ENCODE data around the gene MBNL1.

Gene MBNL1

DNA sequence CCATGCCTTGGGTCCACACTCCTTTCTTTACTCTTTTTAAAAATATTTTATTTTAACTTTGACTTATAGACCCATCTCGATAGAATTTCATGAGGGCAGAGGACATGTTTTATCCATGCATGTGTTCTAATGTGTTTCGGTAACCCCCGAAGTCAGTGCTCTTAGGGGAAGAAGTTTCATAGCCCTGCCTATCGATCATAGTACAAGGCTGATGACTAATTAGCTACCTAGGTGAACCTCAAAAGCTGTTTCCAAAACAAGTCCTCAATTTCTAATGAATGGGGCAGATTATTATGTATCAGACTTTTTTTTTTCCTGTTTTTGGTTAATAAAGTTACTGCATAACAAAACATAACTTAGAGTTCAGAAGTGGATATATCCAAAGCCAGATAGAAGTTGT, 82.0 kb downstream of the MBNL1 start:
- Histone ChIP-seq H3K9me3 (replicated peaks; ENCODE audit: insufficient read depth, low read length) (no peaks in the 10 kb centered on the region), H2AFZ (ENCODE audit: low read length) (no peak overlapping the region), H3K79me2 (ENCODE audit: low read length) (peaks cover 99% of the 10 kb centered on the region), H3F3A (ENCODE audit: insufficient read depth, low read length) (0 out of 2 replicates have a peak, but pooled peaks cover 3% of the 10 kb centered on the region), H4K20me1 (ENCODE audit: insufficient read depth, low read length) (peaks cover 13% of the 10 kb centered on the region; the same call in 1 of the 2 replicates), H3K4me1 (ENCODE audit: low read length) (no peaks in the 10 kb centered on the region), H3K36me3 (replicated peaks; ENCODE audit: insufficient read depth, low read length) (peaks cover 8% of the 10 kb centered on the region), H3K27ac (ENCODE audit: low read length) (no peak overlapping the region), H3K27me3 (replicated peaks; ENCODE audit: insufficient read depth, low read length) (no peaks in the 10 kb centered on the region), H3K4me2 (ENCODE audit: low read depth, low read length) (no peak overlapping the region), H3K9ac (ENCODE audit: low read length) (no peak overlapping the region), H3K4me3 (ENCODE audit: low read length) (no peak overlapping the region), H3K9me2 (replicated peaks; ENCODE audit: insufficient read depth, low read length) (no peaks in the 10 kb centered on the region)
- DNase-seq, result no peak
- TF ChIP-seq, protein P1, sequence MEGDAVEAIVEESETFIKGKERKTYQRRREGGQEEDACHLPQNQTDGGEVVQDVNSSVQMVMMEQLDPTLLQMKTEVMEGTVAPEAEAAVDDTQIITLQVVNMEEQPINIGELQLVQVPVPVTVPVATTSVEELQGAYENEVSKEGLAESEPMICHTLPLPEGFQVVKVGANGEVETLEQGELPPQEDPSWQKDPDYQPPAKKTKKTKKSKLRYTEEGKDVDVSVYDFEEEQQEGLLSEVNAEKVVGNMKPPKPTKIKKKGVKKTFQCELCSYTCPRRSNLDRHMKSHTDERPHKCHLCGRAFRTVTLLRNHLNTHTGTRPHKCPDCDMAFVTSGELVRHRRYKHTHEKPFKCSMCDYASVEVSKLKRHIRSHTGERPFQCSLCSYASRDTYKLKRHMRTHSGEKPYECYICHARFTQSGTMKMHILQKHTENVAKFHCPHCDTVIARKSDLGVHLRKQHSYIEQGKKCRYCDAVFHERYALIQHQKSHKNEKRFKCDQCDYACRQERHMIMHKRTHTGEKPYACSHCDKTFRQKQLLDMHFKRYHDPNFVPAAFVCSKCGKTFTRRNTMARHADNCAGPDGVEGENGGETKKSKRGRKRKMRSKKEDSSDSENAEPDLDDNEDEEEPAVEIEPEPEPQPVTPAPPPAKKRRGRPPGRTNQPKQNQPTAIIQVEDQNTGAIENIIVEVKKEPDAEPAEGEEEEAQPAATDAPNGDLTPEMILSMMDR (IDR thresholded peaks at IDR 0.05; ENCODE audit: low read length), result no peak
- no peak for TF ChIP-seq EZH2 (optimal IDR thresholded peaks at IDR 0.05; ENCODE audit: low read depth, low read length)

GRCh38 chr3:152352554-152352953, 83.8 kb downstream of the MBNL1 start:
- Histone ChIP-seq H3K79me2 (ENCODE audit: low read length) (peaks cover 100% of the 10 kb centered on the region), H3K27me3 (replicated peaks; ENCODE audit: insufficient read depth, low read length) (no peaks in the 10 kb centered on the region), H3K27ac (ENCODE audit: low read length) (no peak overlapping the region), H3K9ac (ENCODE audit: low read length) (no peak overlapping the region), H3K36me3 (replicated peaks; ENCODE audit: insufficient read depth, low read length) (peaks cover 6% of the 10 kb centered on the region), H3K4me1 (ENCODE audit: low read length) (no peaks in the 10 kb centered on the region), H3K4me2 (ENCODE audit: low read depth, low read length) (no peak overlapping the region), H4K20me1 (ENCODE audit: insufficient read depth, low read length) (peaks cover 13% of the 10 kb centered on the region; the same call in 1 of the 2 replicates), H3K9me3 (replicated peaks; ENCODE audit: insufficient read depth, low read length) (no peaks in the 10 kb centered on the region), H3F3A (ENCODE audit: insufficient read depth, low read length) (0 out of 2 replicates have a peak, but pooled peaks cover 3% of the 10 kb centered on the region), H2AFZ (ENCODE audit: low read length) (no peak overlapping the region), H3K4me3 (ENCODE audit: low read length) (no peak overlapping the region), H3K9me2 (replicated peaks; ENCODE audit: insufficient read depth, low read length) (no peaks in the 10 kb centered on the region)
- TF ChIP-seq EZH2phosphoT487 (IDR thresholded peaks at IDR 0.05; ENCODE audit: low read length) (no peak), EZH2 (optimal IDR thresholded peaks at IDR 0.05; ENCODE audit: low read depth, low read length) (no peak)
- TF ChIP-seq, protein P1 (IDR thresholded peaks at IDR 0.05; ENCODE audit: low read length), result no peak
- DNase-seq, result no peak

DNA sequence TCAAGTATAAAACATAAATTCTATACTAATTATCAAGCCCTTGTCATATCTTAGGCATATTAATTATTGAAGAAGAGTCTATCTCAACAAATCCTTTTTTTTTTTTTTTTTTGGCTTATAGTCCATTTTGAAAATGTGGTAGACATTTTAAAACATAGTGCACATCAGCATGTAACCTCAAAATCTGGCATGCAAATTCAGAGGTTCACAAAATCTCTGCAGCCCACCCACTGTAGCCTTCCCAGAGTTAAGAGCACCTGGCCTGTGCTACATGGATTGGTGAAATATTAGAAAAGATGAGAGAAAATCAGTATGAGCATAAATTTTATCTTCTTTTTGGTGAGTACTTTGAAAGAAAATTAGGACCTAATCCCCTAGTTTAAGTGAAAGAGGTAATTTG, 84.8 kb downstream of the MBNL1 start:
- H2AFZ ChIP-seq (ENCODE audit: low read length), result no peak overlapping the region
- TF ChIP-seq EZH2phosphoT487 (IDR thresholded peaks at IDR 0.05; ENCODE audit: low read length) (no peak), EZH2 (optimal IDR thresholded peaks at IDR 0.05; ENCODE audit: low read depth, low read length) (no peak)
- TF ChIP-seq, protein P1 (IDR thresholded peaks at IDR 0.05; ENCODE audit: low read length), result no peak
- peaks cover 13% of the 10 kb centered on the region for H4K20me1 ChIP-seq (ENCODE audit: insufficient read depth, low read length)
- DNase-seq, result no peak
- H3K27ac ChIP-seq (ENCODE audit: low read length), result no peak overlapping the region
- H3K4me2 ChIP-seq (ENCODE audit: low read depth, low read length), result no peak overlapping the region
- H3K79me2 ChIP-seq (ENCODE audit: low read length), result peaks cover 100% of the 10 kb centered on the region
- peaks cover 6% of the 10 kb centered on the region for H3K36me3 ChIP-seq (replicated peaks; ENCODE audit: insufficient read depth, low read length)
- H3K4me3 ChIP-seq (ENCODE audit: low read length), result no peak overlapping the region
- no peaks in the 10 kb centered on the region for H3K27me3 ChIP-seq (replicated peaks; ENCODE audit: insufficient read depth, low read length)
- H3K9me2 ChIP-seq (replicated peaks; ENCODE audit: insufficient read depth, low read length), result no peaks in the 10 kb centered on the region
- no peak overlapping the region for H3K9ac ChIP-seq (ENCODE audit: low read length)
- no peaks in the 10 kb centered on the region for H3K9me3 ChIP-seq (replicated peaks; ENCODE audit: insufficient read depth, low read length)
- no peaks in the 10 kb centered on the region for H3K4me1 ChIP-seq (ENCODE audit: low read length)
- H3F3A ChIP-seq (ENCODE audit: insufficient read depth, low read length), result 0 out of 2 replicates have a peak, but pooled peaks cover 3% of the 10 kb centered on the region
